Measurements from ENCODE around the gene DMC1.

GRCh38 chr22:38614332-38615063, 44.5 kb upstream of the DMC1 start:
- TF ChIP-seq CTCF (IDR thresholded peaks at IDR 0.05) (no peak), POLR2A (IDR thresholded peaks at IDR 0.05) (peak in 1 of 2 donors; percentile 8)
